Activated T-cell treated with anti-CD3 and anti-CD28 coated beads for 4 hours (primary cell): ENCODE data around the gene GALNT13.

ENCODE experiments used
- DNase-seq: peaks from one replicate; pipeline ENCODE4 v3.0.0-alpha.2; 2020

GALNT13 gene

GRCh38 chr2:154229966-154230365 is 358.2 kb downstream of the GALNT13 start:
- no peak for DNase-seq

GRCh38 chr2:154231021-154231420 is 359.3 kb downstream of the GALNT13 start:
- no peak for DNase-seq

GRCh38 chr2:154233231-154233630 is 361.5 kb downstream of the GALNT13 start:
- DNase-seq: no peak

GRCh38 chr2:154238252-154238651 is 366.5 kb downstream of the GALNT13 start:
- DNase-seq: no peak

- DNase-seq: no peak
Measured at GRCh38 chr2:154240316-154240715, 368.6 kb downstream of the GALNT13 start.

- DNase-seq: no peak
Measured at GRCh38 chr2:154240921-154241379, 369.2 kb downstream of the GALNT13 start.

- DNase-seq: no peak
Measured at GRCh38 chr2:154242687-154243086, 371.0 kb downstream of the GALNT13 start.

GRCh38 chr2:154243685-154244084 is 372.0 kb downstream of the GALNT13 start:
- no peak for DNase-seq

- no peak for DNase-seq
Measured at GRCh38 chr2:154244932-154245331, 373.2 kb downstream of the GALNT13 start.

- no peak for DNase-seq
Measured at GRCh38 chr2:154247503-154247902, 375.8 kb downstream of the GALNT13 start.

- DNase-seq: no peak
Measured at GRCh38 chr2:154256136-154256535, 384.4 kb downstream of the GALNT13 start.

- no peak for DNase-seq
Measured at GRCh38 chr2:154259030-154259429, 387.3 kb downstream of the GALNT13 start.

GRCh38 chr2:154261473-154262027 is 389.8 kb downstream of the GALNT13 start:
- DNase-seq: no peak

- no peak for DNase-seq
Measured at GRCh38 chr2:154263206-154263605, 391.5 kb downstream of the GALNT13 start.

GRCh38 chr2:154264024-154264423 is 392.3 kb downstream of the GALNT13 start:
- no peak for DNase-seq

GRCh38 chr2:154267983-154268382 is 396.3 kb downstream of the GALNT13 start:
- no peak for DNase-seq

- DNase-seq: no peak
Measured at GRCh38 chr2:154280543-154280942, 408.8 kb downstream of the GALNT13 start.

GRCh38 chr2:154289870-154290269 is 418.1 kb downstream of the GALNT13 start:
- DNase-seq: no peak

- no peak for DNase-seq
Measured at GRCh38 chr2:154291511-154291910, 419.8 kb downstream of the GALNT13 start.

GRCh38 chr2:154291927-154292326 is 420.2 kb downstream of the GALNT13 start:
- DNase-seq: no peak

GRCh38 chr2:154293864-154294263 is 422.1 kb downstream of the GALNT13 start:
- DNase-seq: no peak

- no peak for DNase-seq
Measured at GRCh38 chr2:154306266-154306970, 434.7 kb downstream of the GALNT13 start.

GRCh38 chr2:154307007-154307406 is 435.3 kb downstream of the GALNT13 start:
- no peak for DNase-seq

GRCh38 chr2:154324601-154325000 is 452.9 kb downstream of the GALNT13 start:
- no peak for DNase-seq

GRCh38 chr2:154329510-154329909 is 457.8 kb downstream of the GALNT13 start:
- DNase-seq: no peak
